GM21576 (cell line): Measurements from ENCODE around the gene CLPSL1.

Source experiments
- ATAC-seq: cut with Tn5 transposase; IDR thresholded peaks from one replicate; pipeline ENCODE4 v1.9.1; 2021; ENCODE audit warnings: mild to moderate bottlenecking, moderate library complexity; ENCODE audit not compliant: unreplicated experiment

The CLPSL1 gene

GRCh38 chr6:35795453-35796071 lies 14.7 kb downstream of the CLPSL1 start:
- no peak for ATAC-seq

- ATAC-seq = no peak
Observed at GRCh38 chr6:35796236-35796635, 15.4 kb downstream of the CLPSL1 start.

GRCh38 chr6:35797837-35798526 lies 17.2 kb downstream of the CLPSL1 start:
- no peak for ATAC-seq

GRCh38 chr6:35798706-35799105 lies 17.9 kb downstream of the CLPSL1 start:
- ATAC-seq = no peak

- no peak for ATAC-seq
Observed at GRCh38 chr6:35801148-35801547, 20.3 kb downstream of the CLPSL1 start.

- no peak for ATAC-seq
Observed at GRCh38 chr6:35804996-35805736, 24.3 kb downstream of the CLPSL1 start, which contains the start of gene LHFPL5. TSS of gene LHFPL5 (plus strand) at chr6:35805352. CDS start at chr6:35805671, 319 bp downstream.

GRCh38 chr6:35808688-35809087 lies 27.9 kb downstream of the CLPSL1 start:
- ATAC-seq = no peak

- ATAC-seq = no peak
Observed at GRCh38 chr6:35809809-35810208, 29.0 kb downstream of the CLPSL1 start.

GRCh38 chr6:35810971-35811698 lies 30.3 kb downstream of the CLPSL1 start:
- no peak for ATAC-seq

- no peak for ATAC-seq
Observed at GRCh38 chr6:35811699-35811995, 30.8 kb downstream of the CLPSL1 start.

GRCh38 chr6:35817515-35817914 lies 36.7 kb downstream of the CLPSL1 start:
- no peak for ATAC-seq

GRCh38 chr6:35823601-35824000 lies 42.8 kb downstream of the CLPSL1 start:
- no peak for ATAC-seq

GRCh38 chr6:35824552-35825192 lies 43.9 kb downstream of the CLPSL1 start:
- ATAC-seq = no peak

GRCh38 chr6:35829306-35829705 lies 48.5 kb downstream of the CLPSL1 start:
- no peak for ATAC-seq

GRCh38 chr6:35831257-35832007 lies 50.6 kb downstream of the CLPSL1 start:
- ATAC-seq = no peak

GRCh38 chr6:35833536-35833935 lies 52.7 kb downstream of the CLPSL1 start:
- ATAC-seq = no peak
